Trophoblast cell (in vitro differentiated cells and primary cell): ENCODE data around the gene NRXN3.
A peak's percentile ranks its signal among the peaks of the same experiment; 100 is the strongest.

Experiments
- DNase-seq, 2 donors: peaks; one replicate each; pipeline ENCODE4 v3.0.0-alpha.2; 2016
- H2AFZ ChIP-seq: 2 replicates; pipeline ENCODE4 v1.6.1; 2013; ENCODE audit warnings: low read length, moderate library complexity, mild to moderate bottlenecking; ENCODE audit not compliant: insufficient read depth, poor library complexity
- H2AK5ac ChIP-seq: 2 replicates; pipeline ENCODE4 v1.6.1; 2013; ENCODE audit warnings: mild to moderate bottlenecking, low read length
- H2BK120ac ChIP-seq: 2 replicates; pipeline ENCODE4 v1.6.1; 2013; ENCODE audit warnings: low read length, mild to moderate bottlenecking, moderate library complexity; ENCODE audit not compliant: insufficient read depth, poor library complexity
- H2BK12ac ChIP-seq: 2 replicates; pipeline ENCODE4 v1.6.1; 2013; ENCODE audit warnings: mild to moderate bottlenecking, low read length, moderate library complexity
- H2BK5ac ChIP-seq: 2 replicates; pipeline ENCODE4 v1.6.1; 2013; ENCODE audit warnings: low read length, low read depth, moderate library complexity, mild to moderate bottlenecking; ENCODE audit not compliant: poor library complexity
- H3K14ac ChIP-seq: 2 replicates; pipeline ENCODE4 v1.6.1; 2013; ENCODE audit warnings: mild to moderate bottlenecking, low read length
- H3K18ac ChIP-seq: 2 replicates; pipeline ENCODE4 v1.6.1; 2013; ENCODE audit warnings: mild to moderate bottlenecking, low read length
- H3K23ac ChIP-seq: 2 replicates; pipeline ENCODE4 v1.6.1; 2013; ENCODE audit warnings: low read length
- H3K27ac ChIP-seq: 2 replicates; pipeline ENCODE4 v1.5.1; 2013; ENCODE audit warnings: low read depth, mild to moderate bottlenecking, inconsistent platforms, low read length, moderate library complexity
- H3K27me3 ChIP-seq: 2 replicates; pipeline ENCODE4 v1.6.1; 2013; ENCODE audit warnings: inconsistent platforms, mild to moderate bottlenecking, low read length, moderate library complexity; ENCODE audit not compliant: insufficient read depth
- H3K36me3 ChIP-seq, 2 experiments: 1 replicate in 1 of 2; 2 replicates in 1 of 2; pipeline ENCODE4 v1.6.1; 2013; ENCODE audit warnings: low read length in 2 of 2, mild to moderate bottlenecking in 2 of 2, moderate library complexity in 1 of 2; ENCODE audit not compliant: insufficient read depth in 2 of 2, control insufficient read depth in 1 of 2
- H3K4ac ChIP-seq: 2 replicates; pipeline ENCODE4 v1.6.1; 2013; ENCODE audit warnings: low read depth, mild to moderate bottlenecking, low read length, moderate library complexity
- H3K4me1 ChIP-seq, 2 experiments: 1 replicate in 1 of 2; 2 replicates in 1 of 2; pipeline ENCODE4 v1.6.1; 2013; ENCODE audit warnings: low read length in 2 of 2, mild to moderate bottlenecking in 2 of 2, moderate library complexity in 1 of 2; ENCODE audit not compliant: insufficient read depth in 2 of 2, control insufficient read depth in 1 of 2
- H3K4me2 ChIP-seq: 2 replicates; pipeline ENCODE4 v1.6.1; 2013; ENCODE audit warnings: inconsistent platforms, mild to moderate bottlenecking, low read length, moderate library complexity
- H3K4me3 ChIP-seq: 2 replicates; pipeline ENCODE4 v1.5.1; 2013; ENCODE audit warnings: mild to moderate bottlenecking, low read depth, low read length, inconsistent platforms
- H3K79me1 ChIP-seq: one replicate; pipeline ENCODE4 v1.6.1; 2013; ENCODE audit warnings: low read length
- H3K79me2 ChIP-seq: 2 replicates; pipeline ENCODE4 v1.6.1; 2013; ENCODE audit warnings: low read length, mild to moderate bottlenecking; ENCODE audit not compliant: control insufficient read depth, insufficient read depth, poor library complexity
- H3K9ac ChIP-seq: 2 replicates; pipeline ENCODE4 v1.6.1; 2013; ENCODE audit warnings: mild to moderate bottlenecking, low read length
- H3K9me3 ChIP-seq: 2 replicates; pipeline ENCODE4 v1.6.1; 2013; ENCODE audit warnings: low read depth, mild to moderate bottlenecking, control low read depth, inconsistent platforms, low read length; ENCODE audit not compliant: insufficient read depth
- H4K12ac ChIP-seq: 2 replicates; pipeline ENCODE4 v1.6.1; 2013; ENCODE audit warnings: low read depth, mild to moderate bottlenecking, low read length, moderate library complexity
- H4K8ac ChIP-seq: 2 replicates; pipeline ENCODE4 v1.6.1; 2013; ENCODE audit warnings: low read depth, mild to moderate bottlenecking, low read length, moderate library complexity
- H4K91ac ChIP-seq: one replicate; pipeline ENCODE4 v1.6.1; 2013; ENCODE audit warnings: low read depth, mild to moderate bottlenecking, low read length, moderate library complexity
- WGBS: extraction: QIAGEN DNeasy Blood & Tissue Kit; methylation state at CpG from one replicate; pipeline ENCODE4 v1.1.7; 2013; ENCODE audit warnings: missing lambda C conversion rate; ENCODE audit not compliant: insufficient read length, insufficient coverage; ENCODE audit errors: extremely low coverage; 5-methylcytosine and 5-hydroxymethylcytosine counted together

Gene NRXN3

GRCh38 chr14:79528828-79529416 lies 1358.7 kb downstream of the NRXN3 start:
- Histone ChIP-seq H3K9ac (no peak overlapping the region), H3K4me2 (no peak overlapping the region), H4K91ac (no peak overlapping the region), H4K8ac (no peak overlapping the region), H2AK5ac (no peak overlapping the region), H2BK120ac (no peak overlapping the region), H3K79me2 (no peaks in the 10 kb centered on the region), H3K18ac (no peak overlapping the region), H2AFZ (no peak overlapping the region), H3K27me3 (no peaks in the 10 kb centered on the region), H3K14ac (no peak overlapping the region), H3K27ac (no peak overlapping the region), H2BK5ac (no peak overlapping the region), H3K36me3 (no peaks in the 10 kb centered on the region), H3K79me1 (no peaks in the 10 kb centered on the region), H3K4ac (no peak overlapping the region), H3K4me3 (no peak overlapping the region), H3K23ac (no peak overlapping the region), H3K9me3 (no peaks in the 10 kb centered on the region), H3K4me1 (no peaks in the 10 kb centered on the region), H4K12ac (no peak overlapping the region), H2BK12ac (no peak overlapping the region)
- WGBS, result no CpG with 5 or more reads among the region's 16 CpGs
- no peak for DNase-seq

GRCh38 chr14:79530555-79530954 lies 1360.4 kb downstream of the NRXN3 start:
- no peaks in the 10 kb centered on the region for H3K9me3 ChIP-seq
- H3K14ac ChIP-seq, result no peak overlapping the region
- H3K27me3 ChIP-seq, result no peaks in the 10 kb centered on the region
- no peak overlapping the region for H2AFZ ChIP-seq
- H3K4me1 ChIP-seq, result no peaks in the 10 kb centered on the region
- no peaks in the 10 kb centered on the region for H3K79me2 ChIP-seq
- no peak overlapping the region for H2AK5ac ChIP-seq
- H2BK12ac ChIP-seq, result no peak overlapping the region
- H4K12ac ChIP-seq, result no peak overlapping the region
- no peak overlapping the region for H3K23ac ChIP-seq
- DNase-seq, result no peak
- no peak overlapping the region for H3K4ac ChIP-seq
- H4K8ac ChIP-seq, result no peak overlapping the region
- no peak overlapping the region for H2BK5ac ChIP-seq
- no peak overlapping the region for H2BK120ac ChIP-seq
- H4K91ac ChIP-seq, result no peak overlapping the region
- H3K18ac ChIP-seq, result no peak overlapping the region
- H3K4me2 ChIP-seq, result no peak overlapping the region
- WGBS, result no CpG with 5 or more reads among the region's 1 CpG
- H3K36me3 ChIP-seq, result no peaks in the 10 kb centered on the region
- no peak overlapping the region for H3K4me3 ChIP-seq
- no peak overlapping the region for H3K27ac ChIP-seq
- H3K9ac ChIP-seq, result no peak overlapping the region
- H3K79me1 ChIP-seq, result no peaks in the 10 kb centered on the region

- Histone ChIP-seq H3K4me2 (no peak overlapping the region), H3K14ac (no peak overlapping the region), H4K8ac (no peak overlapping the region), H3K9me3 (no peaks in the 10 kb centered on the region), H3K79me1 (no peaks in the 10 kb centered on the region), H3K79me2 (no peaks in the 10 kb centered on the region), H3K36me3 (no peaks in the 10 kb centered on the region), H3K27ac (no peak overlapping the region), H3K4ac (no peak overlapping the region), H3K4me1 (no peaks in the 10 kb centered on the region), H2BK120ac (no peak overlapping the region), H3K9ac (no peak overlapping the region), H4K12ac (no peak overlapping the region), H2AFZ (no peak overlapping the region), H2BK5ac (no peak overlapping the region), H2BK12ac (no peak overlapping the region), H2AK5ac (no peak overlapping the region), H3K18ac (no peak overlapping the region), H3K23ac (no peak overlapping the region), H4K91ac (no peak overlapping the region), H3K4me3 (no peak overlapping the region), H3K27me3 (no peaks in the 10 kb centered on the region)
- no CpG with 5 or more reads among the region's 8 CpGs for WGBS
- no peak for DNase-seq
These were observed 1364.7 kb downstream of the NRXN3 start for GRCh38 chr14:79534703-79535353.

GRCh38 chr14:79540394-79540793 lies 1370.2 kb downstream of the NRXN3 start:
- H3K79me2 ChIP-seq, result peaks cover 1% of the 10 kb centered on the region
- H2BK120ac ChIP-seq, result no peak overlapping the region
- no peak overlapping the region for H3K4ac ChIP-seq
- no peak overlapping the region for H3K4me2 ChIP-seq
- H2AK5ac ChIP-seq, result no peak overlapping the region
- no peak overlapping the region for H3K27ac ChIP-seq
- no peak overlapping the region for H3K4me3 ChIP-seq
- no CpG with 5 or more reads among the region's 1 CpG for WGBS
- H3K27me3 ChIP-seq, result no peaks in the 10 kb centered on the region
- H3K9me3 ChIP-seq, result no peaks in the 10 kb centered on the region
- H2BK5ac ChIP-seq, result no peak overlapping the region
- no peak overlapping the region for H4K8ac ChIP-seq
- no peak overlapping the region for H3K9ac ChIP-seq
- no peaks in the 10 kb centered on the region for H3K36me3 ChIP-seq
- no peak overlapping the region for H3K14ac ChIP-seq
- peak; percentile 46 to 93 for DNase-seq
- peaks cover 2% of the 10 kb centered on the region for H3K79me1 ChIP-seq
- no peak overlapping the region for H2AFZ ChIP-seq
- no peak overlapping the region for H3K18ac ChIP-seq
- H3K23ac ChIP-seq, result no peak overlapping the region
- H2BK12ac ChIP-seq, result no peak overlapping the region
- no peak overlapping the region for H4K12ac ChIP-seq
- H3K4me1 ChIP-seq, result peaks cover 0 to 2% of the 10 kb centered on the region in 2 experiments
- no peak overlapping the region for H4K91ac ChIP-seq
